ENCODE data around the gene TCIRG1.
A peak's percentile ranks its signal among the peaks of the same experiment; 100 is the strongest.

- no peak for TF ChIP-seq CTCF (IDR thresholded peaks at IDR 0.05)
- TF ChIP-seq ZFP36 (IDR thresholded peaks at IDR 0.05; ENCODE audit: borderline replicate concordance, partially characterized antibody), result peak; percentile 13
Measured at GRCh38 chr11:68014947-68015447, 23.8 kb upstream of the TCIRG1 start.

All from A549 (cell line).